Ramos (cell line): ENCODE data around the gene SUN2.

Source experiments
- in situ Hi-C: fragments of 300-500 bp; cut with MboI; formaldehyde crosslinking; loops from one replicate; pipeline ENCODE4 v1.14.3; 2022; ENCODE audit warnings: low sequenced_read_pairs; ENCODE audit not compliant: unreplicated experiment

The SUN2 gene

DNA sequence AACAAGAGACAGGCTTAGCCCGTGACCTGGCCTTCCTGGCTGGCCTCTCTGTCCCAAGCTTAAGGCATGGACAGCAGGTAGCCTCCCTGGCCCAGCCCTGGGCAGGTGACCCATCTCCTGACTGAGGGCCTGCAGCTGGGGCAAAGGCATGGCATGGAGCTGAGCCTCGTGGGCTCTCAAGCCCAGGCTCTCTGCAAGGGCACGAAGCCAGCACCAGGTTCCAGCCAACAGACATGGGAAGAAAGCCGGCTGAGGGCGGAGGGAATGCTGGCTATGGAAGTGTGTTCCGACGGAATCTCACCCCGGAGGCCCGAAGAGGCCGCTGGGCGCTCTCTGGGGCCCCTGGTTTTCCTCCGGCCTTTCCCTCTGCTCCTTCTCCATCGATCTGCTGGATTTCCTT, 25.2 kb upstream of the SUN2 start:
- in situ Hi-C loops: no loop called here

DNA sequence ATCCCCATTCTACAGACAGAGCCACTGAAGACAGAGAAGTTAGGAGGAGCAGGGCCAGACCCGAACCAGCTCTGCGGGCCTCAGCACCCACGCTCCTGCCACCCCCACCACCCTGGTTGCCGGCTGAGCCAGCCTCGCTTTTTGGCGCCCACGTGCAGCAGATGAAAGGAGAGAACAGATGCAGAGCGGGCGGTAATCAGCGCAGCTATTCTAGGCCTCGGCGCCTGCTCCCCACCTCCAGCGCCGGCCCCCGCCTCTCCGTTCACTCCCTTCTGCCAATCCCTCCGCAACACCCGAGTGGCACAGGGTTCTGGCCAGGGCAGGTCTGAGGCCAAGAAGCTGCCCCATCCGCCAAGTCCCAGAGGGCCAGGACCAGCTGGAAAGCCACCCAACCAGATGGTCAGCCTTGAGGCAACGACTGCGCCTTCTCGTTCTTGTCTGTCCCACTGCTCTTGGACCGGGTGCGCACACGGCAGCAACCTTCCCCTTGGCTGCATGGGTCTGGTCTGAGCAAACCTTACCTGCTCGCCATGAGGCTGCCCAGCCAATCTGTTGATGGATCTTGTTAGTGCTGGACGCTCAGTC, 21.4 kb upstream of the SUN2 start:
- in situ Hi-C loops: no loop called here

DNA sequence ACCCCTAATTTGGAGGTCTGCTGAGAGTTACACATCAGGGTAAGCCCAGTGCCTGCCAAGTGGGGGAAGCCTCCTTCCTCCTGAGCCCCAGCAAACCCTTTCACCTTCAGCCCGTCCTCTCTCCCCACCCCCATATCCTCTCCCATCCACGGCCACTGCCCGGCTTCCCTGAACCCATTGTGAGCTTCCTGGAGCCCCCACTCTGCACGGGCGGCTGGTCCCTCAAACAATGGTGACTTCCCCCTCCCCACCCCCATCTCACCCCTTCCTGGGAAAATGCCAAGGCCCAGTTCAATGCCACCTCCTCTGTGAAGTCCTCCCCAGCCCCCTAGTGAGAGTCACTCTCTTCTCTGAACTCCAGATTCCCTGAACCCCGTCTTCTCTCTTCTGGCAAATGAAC, 20.3 kb upstream of the SUN2 start:
- in situ Hi-C loops: no loop called here

DNA sequence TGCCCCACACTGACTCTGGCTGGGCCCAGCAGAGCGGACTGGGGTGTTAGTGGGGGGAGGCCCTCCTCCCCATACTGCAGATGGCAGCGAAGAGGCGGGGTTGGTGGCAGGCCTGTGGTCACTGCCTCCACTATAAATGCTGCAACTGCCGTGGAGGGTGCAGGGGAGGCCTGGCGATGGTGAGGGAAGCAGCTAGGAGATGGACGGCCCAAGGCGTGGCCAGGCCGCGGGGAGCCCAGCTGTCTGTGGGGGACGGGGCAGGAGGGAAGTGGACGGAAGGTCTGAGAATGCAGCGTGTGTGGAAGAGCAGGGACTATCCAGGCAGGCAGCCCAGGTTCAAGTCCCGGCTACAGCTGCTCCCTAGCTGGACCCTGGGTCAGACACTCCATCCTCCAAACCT, 19.9 kb upstream of the SUN2 start:
- in situ Hi-C loops: no loop called here

DNA sequence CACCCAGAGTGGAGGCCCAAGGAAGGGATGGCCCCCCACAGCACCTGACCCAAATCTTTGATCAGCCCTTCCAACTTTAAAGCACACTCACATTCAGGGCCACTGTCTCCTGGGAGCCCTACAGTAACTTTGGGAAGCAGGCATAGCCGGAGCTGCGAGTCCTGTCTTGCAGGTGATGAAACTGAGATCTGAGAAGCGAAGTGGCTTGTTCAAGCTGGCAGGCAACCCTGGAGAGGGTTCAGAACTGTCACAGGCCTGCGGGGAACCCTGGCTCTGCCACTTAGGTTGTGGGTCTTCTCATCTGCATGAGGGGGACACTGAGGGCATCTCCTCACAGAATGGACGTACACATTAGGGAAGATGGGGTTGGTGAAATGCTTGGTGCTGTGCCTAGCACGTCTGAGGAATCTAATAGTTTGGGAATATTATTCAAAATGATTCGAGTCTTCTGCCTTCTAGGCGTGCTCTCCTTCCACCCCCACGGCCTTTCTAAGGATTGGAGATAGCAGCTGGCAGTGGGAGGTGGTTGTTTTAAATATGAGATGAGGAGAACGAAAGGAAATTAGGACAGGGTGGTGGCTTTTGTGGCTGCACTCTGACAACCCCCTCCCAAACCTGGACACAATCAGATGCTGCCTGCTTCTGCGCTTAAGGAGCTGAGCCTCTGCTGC, 18.8 kb upstream of the SUN2 start:
- in situ Hi-C loops: no loop called here

DNA sequence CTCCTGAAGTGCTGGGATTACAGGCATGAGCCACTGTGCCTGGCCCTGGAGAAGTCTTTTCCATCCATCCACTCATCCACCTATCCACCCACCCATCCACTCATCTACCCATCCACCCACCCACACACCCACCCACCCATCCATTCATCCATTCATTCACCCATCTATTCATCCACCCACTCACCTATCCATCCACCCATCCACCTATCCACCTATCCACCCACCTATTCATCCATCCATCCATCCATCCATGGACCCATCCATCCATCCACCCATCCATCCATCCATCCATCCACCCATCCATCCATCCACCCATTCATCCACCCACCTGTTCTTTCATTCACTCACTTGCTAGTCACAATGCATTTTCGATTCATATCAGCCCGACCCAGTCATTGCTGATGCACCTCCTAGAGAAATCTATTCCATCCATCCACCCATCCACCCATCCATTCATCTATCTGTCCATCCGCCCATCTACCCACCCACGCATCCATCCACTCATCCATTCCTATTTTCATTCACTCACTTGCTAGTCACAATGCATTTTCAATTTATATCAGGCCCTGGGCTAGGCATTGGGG, 17.7 kb upstream of the SUN2 start:
- in situ Hi-C loops: no loop called here

DNA sequence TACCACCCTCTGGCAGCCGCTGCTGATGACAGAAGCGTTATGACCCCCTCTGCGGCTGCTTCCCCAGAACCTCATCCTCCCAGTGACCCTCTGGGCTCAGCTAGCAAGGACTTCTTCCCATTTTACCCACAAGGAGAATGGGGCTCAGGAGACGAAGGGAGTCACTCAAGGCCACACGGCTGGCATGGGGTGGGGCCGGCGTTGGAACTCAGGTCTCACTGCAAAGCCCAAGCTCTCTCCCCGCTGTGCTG, 16.8 kb upstream of the SUN2 start:
- in situ Hi-C loops: no loop called here

DNA sequence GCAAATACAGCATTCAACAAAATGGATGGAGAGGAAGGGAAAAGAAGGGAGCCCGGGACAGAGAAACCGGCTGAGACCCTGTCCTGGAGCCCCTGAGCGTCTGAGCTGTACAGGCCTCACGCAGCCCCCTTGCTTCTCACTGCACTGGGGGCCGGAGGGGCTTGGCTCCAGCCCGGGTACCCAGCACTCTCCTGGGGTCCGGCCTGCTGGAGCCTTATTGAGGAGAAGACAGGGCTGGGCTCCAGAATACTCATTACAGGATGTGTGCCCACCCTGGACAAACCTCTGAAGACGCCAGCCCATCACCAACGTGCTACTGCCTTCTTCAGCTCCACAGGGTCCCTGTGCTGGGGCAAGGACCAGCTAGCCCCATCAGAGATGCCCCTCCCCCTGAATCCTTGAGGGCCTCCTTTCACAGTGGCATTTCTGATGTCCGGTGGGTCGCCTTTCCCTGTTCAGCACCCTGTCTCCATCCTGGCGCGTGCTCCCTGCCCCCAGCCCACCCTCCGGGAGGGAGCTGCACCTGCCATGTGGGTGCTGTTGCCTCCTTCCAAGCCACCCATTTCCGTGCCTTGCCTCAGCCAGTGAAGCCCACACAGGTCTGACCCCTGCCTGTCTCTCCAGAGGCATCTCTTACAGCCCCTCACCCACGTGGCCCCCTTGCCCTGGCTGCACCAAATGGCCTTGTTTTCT, 14.6 kb upstream of the SUN2 start:
- in situ Hi-C loops: no loop called here

DNA sequence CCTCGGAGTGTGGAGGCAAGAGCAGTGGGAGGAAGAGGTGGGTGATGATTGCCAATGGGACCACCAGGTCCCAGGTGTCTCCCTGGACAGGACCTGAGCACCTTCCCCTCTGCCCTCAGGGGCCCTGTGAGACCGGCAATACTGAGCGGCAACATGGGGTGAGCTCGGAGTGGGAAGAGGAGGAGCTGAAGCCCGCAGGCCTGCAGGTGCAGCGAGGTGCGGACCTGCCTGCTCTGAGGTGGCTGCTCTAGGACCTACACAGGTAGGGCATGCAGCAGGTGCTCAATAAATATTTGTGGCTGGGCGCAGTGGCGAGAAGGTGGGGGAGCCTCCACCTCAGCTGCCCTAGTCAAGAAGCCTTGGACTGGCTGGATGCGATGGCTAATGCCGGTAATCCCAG, 12.2 kb upstream of the SUN2 start:
- in situ Hi-C loops: no loop called here

DNA sequence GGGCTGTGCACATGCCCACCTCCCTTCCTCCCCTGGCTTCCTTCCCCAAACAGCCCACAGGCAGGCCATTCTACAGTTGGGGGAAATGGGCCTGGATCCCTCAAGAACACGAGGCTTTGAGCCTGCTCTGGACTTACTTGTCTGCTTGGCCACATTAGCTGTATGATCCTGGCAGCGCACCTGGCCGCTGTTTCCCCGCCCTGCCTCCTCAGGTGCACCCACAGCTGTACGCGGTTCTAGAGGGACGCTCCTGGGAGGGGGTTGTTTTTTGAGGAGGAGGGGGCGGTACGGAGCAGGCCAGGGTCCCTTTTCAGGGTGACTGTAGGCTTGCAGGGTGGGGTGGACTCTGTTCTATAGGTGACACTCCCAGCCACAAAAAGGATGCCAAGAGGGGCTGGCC, 11.5 kb upstream of the SUN2 start:
- in situ Hi-C loops: no loop called here

DNA sequence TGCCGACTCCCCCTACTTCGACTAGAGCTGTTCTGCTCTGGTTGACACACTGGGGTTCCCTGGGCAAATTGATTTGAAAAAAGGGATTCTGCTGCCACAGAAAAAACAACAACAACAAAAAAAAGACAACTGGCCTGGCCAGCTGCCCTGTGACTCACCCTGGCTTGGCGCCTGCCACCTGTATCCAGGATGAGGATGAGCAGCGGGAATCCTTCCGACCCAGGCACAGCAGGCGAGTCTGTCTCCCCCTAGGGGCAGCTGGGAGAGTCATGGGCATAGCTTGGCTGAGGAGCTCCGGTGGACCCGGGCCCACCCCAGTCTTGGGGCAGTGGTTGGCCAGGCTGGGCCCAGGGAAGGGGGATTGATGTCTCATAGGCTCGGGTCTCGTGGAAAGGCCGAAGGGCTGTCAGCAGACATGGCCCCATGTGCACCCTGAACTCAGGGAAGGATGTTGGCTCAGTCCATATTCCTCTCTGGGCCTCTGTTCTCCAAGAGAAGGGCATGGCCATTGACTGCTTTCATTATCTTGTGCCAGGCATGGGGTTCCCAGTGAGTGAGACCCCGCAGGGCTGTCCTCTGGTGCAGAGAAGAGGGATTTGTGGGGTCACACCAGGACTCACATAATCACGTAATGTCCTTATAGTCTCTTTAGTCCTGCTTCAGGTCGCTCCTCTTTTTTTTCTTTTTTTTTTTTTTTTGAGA, 10.4 kb upstream of the SUN2 start:
- in situ Hi-C loops: no loop called here

DNA sequence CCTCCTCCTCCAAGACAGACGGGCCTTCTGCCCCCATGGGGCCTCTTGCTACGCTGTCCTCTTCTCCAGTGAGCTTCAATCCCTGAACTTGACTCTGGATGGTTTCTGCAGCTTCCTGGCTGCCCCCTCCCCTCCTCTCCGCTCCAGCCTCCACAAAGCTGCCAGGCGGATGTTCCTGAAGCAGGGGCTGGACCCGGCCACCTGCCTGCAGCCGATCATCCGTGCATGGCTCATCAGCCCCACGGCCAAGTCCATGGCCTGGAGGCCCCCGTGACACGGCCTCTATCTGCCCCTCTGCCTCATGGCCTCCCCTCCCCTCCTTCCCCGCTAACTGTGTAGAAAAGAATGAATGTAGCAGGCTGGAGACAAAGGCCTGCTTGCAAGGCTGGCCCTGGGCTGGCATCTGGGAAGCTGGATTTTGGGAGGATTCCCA, 6.8 kb upstream of the SUN2 start:
- in situ Hi-C loops: no loop called here

DNA sequence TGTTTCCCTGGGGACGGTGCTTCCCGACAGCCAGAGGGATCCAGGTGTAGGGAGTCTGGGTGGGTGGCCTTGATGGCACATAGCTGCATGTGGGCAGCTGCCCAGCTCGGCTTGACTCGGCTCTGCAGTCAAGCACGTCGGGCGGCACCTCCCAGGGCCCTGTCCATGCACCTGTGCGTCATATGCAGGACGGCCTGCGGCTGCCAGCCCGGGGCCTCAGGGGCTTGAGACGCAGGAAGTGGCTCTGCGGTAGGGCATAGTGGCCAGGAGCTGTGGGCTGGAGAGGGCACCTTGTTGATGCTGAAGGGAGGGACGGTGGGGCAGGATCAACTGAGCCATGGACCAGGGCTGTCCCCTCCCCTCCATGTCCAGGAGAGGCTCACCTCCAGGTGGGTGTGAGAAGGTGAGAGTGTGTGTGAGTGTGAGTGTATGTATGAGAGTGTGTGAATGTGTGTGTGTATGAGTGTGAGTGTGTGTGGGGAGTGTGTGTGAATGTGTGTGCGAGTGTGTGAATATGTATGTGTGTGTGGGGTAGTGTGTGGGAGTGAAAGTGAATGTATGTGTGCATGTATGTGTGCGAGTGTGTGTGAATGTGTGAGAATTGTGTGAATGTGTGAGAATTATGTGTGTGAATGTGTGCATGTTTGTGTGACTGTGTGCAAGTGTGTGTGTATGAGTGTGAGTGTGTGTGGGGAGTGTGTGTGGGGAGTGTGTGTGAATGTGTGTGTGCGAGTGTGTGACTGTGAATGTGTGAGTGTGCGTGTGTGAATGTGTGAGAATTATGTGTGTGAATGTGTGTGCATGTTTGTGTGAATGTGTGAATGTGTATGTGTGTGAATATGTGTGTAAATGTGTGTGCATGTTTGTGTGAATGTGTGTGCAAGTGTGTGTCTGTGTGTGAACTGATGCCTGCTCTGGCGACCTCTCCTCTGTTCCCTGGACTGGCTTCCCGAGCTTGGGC, 5.7 kb upstream of the SUN2 start:
- in situ Hi-C loops: no loop called here

DNA sequence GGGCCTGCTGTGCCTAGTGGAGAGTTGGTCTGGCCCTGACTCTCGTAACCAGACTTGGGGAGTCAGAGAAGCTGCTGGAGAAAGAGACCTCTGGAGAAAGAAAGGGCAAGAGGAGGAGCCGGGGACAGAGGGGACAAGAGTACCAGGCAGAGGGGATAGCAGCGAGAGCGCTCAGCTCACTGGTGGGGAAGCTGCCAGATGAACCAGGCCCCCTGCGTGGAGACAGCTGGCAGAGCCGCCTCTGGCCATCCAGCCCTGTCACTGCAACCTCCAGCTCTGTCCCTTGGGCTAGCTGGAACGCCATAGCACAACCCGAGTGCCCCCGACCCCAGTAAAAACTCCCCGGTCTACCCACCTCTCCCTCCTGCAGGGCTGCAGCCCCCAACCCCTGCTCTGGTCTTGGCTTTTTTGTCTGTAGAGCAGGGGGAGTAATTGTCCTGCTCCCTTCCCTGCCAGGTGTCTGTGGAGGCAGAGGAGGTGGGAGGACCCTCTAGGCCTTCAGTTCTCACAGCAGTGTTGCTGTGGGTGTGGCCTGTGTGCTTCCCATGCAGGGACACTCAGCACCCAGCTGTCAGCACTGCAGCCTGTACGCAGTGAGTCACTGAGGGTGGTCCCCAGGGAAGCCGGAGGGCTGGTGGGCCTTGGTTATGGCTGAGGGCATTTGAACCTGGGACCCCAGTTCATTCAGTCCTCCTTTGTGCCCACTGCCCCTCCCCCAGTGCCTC, 4.8 kb upstream of the SUN2 start:
- in situ Hi-C loops: no loop called here

DNA sequence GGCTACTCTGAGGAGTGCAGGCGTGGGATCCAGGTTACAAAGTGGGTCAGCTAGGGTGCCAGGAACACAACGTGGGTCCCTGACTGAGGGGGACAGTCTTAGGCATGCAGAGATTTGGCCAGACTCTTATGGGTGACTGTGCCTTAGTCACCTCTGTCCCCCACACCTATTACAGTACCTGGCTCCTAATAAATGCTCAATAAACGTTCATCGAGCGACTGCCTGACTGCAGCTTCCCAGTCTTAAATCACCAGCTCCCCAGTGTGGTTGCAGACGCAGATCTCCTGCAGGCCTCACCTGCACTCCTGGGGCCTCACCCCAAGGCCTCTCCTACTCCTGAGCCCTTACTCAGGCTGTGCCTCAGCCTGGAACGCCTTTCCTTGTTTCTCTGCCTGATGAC, 3.2 kb upstream of the SUN2 start:
- in situ Hi-C loops: no loop called here

DNA sequence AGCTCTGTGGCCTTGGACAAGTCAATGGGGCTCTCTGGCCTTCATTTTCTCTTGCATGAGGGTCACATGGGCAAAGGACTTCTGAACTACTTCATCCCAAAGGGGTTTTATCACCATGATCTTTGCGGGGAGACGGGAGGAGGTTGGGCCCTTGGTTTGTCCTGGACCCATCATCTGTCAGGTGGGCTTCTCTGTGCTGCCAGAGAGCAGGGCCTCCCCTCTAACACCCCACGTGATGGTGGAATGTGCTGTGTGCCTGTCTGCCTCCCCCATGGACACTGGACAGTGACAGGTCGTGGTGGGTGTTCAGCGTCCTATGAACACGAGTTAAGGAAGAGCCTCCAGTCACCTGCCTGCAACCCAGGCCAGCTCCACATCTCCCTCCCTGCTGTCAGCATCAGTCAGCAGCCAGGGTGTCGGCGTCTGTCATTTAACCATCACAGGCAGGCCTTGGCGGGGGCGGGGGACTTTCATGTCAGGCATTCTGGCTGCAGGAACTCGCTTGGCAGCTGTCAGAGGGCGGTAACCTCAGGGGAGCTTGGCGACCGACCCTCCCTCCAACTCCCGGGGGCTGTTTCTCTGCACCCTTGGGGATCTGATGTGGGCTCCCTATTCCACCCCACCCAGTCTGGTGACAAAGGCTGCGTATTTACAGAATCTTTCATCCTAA, 2.6 kb upstream of the SUN2 start:
- in situ Hi-C loops: no loop called here

DNA sequence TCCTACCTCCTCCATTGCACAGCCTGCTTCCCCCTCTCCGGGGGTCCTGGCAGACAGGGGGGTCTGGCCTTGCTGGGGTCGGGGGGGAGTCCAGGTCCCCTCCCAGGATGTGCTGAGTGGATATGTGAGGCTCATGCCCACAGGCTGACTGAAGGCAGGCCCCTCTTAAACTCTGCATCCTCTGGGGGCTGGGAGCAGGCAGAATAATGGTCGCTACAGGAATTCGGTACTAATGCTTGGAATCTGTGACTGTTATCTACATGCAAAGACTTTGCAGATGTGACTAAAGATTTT, 1.6 kb upstream of the SUN2 start:
- in situ Hi-C loops: no loop called here

DNA sequence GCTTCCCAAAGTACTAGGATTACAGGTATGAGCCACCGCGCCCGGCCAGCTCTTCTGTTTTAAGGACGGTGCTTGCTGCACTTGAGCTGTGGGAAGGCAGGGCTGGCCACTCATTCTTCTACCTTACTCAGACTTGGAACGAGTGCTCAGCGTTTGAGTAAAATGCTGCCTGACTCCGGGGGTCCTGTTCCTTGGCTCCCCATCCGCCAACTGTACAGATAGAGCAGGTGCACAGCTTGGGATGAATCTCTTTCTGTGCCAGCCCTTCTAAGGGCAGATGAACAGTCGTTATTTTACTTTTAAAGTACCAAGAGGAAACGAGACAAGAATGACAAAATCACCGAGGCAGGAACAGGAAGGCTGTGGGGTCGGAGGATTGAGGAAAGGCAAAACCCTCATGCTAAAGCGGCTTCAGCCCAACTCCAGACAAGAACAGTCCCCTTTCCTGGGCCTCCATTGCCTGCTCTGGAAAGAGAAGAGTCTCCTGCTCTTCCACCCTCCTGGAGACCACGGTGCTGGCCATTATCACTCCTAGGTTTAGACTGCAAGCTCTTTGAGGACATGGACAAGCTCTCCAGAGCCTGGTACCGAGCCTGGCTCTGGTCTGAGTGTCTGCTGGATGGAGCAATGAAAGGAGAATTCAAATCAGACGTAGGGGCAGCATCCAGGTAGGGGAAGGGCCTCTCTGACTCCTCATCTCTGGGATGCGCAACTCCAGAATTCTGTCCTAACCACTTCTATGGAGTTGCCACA, 1.1 kb upstream of the SUN2 start:
- in situ Hi-C loops: no loop called here
